Neuronal stem cell (in vitro differentiated cells): ENCODE measurements around the gene KPNA4.
"Not testable (repeated sequence)": the region's sequence is repeated elsewhere in the genome, so short reads cannot be mapped to it uniquely, and the experiment has no call there.

Experiments used
- DNase-seq: peaks from one replicate; pipeline ENCODE4 v3.0.0-alpha.2; 2013; ENCODE audit warnings: low spot score
- H2AFZ ChIP-seq: one replicate; pipeline ENCODE4 v1.6.1; 2013; ENCODE audit warnings: mild to moderate bottlenecking, low read length, inconsistent platforms
- H2AK5ac ChIP-seq: 2 replicates; pipeline ENCODE4 v1.6.1; 2013; ENCODE audit warnings: low read depth, mild to moderate bottlenecking, inconsistent platforms, low read length, moderate library complexity, mixed read lengths
- H2BK120ac ChIP-seq: 2 replicates; pipeline ENCODE4 v1.6.1; 2013; ENCODE audit warnings: low read depth, mild to moderate bottlenecking, inconsistent platforms, low read length, moderate library complexity, mixed read lengths
- H2BK12ac ChIP-seq: one replicate; pipeline ENCODE4 v1.6.1; 2013; ENCODE audit warnings: low read length, inconsistent platforms
- H2BK15ac ChIP-seq: 2 replicates; pipeline ENCODE4 v1.6.1; 2013; ENCODE audit warnings: mild to moderate bottlenecking, low read length, inconsistent platforms, mixed read lengths
- H2BK5ac ChIP-seq: one replicate; pipeline ENCODE4 v1.6.1; 2013; ENCODE audit warnings: inconsistent platforms, mild to moderate bottlenecking, low read length, moderate library complexity
- H3K14ac ChIP-seq: one replicate; pipeline ENCODE4 v1.6.1; 2013; ENCODE audit warnings: low read length, inconsistent platforms
- H3K18ac ChIP-seq: 2 replicates; pipeline ENCODE4 v1.6.1; 2013; ENCODE audit warnings: low read length, inconsistent platforms
- H3K23ac ChIP-seq: 2 replicates; pipeline ENCODE4 v1.6.1; 2013; ENCODE audit warnings: low read depth, mild to moderate bottlenecking, mixed read lengths, low read length, inconsistent platforms; ENCODE audit not compliant: poor library complexity
- H3K27ac ChIP-seq: replicated peaks from 3 replicates; pipeline ENCODE4 v1.5.1; 2013; ENCODE audit warnings: low read length, inconsistent platforms
- H3K27me3 ChIP-seq, 3 experiments: 2 replicates each; pipeline ENCODE4 v1.6.1; 2013; ENCODE audit warnings: low read length in 3 of 3, mild to moderate bottlenecking in 2 of 3, inconsistent platforms in 1 of 3, low read depth in 1 of 3, mixed read lengths in 1 of 3, moderate library complexity in 1 of 3; ENCODE audit not compliant: control insufficient read depth in 3 of 3, insufficient read depth in 3 of 3
- H3K36me3 ChIP-seq, 2 donors: replicated peaks in 1 of 2; 2 replicates each; pipeline ENCODE4 v1.6.1; 2013; ENCODE audit warnings: low read length in 2 of 2; ENCODE audit not compliant: control insufficient read depth in 2 of 2, insufficient read depth in 2 of 2
- H3K4ac ChIP-seq: 2 replicates; pipeline ENCODE4 v1.6.1; 2013; ENCODE audit warnings: inconsistent platforms, mild to moderate bottlenecking, low read length, moderate library complexity
- H3K4me1 ChIP-seq, 2 donors: 1 replicate in 1 of 2; 2 replicates in 1 of 2; pipeline ENCODE4 v1.6.1; 2013; ENCODE audit warnings: low read length in 2 of 2, low read depth in 1 of 2; ENCODE audit not compliant: control insufficient read depth in 2 of 2, insufficient read depth in 1 of 2
- H3K4me2 ChIP-seq: one replicate; pipeline ENCODE4 v1.6.1; 2013; ENCODE audit warnings: mild to moderate bottlenecking, low read length, inconsistent platforms; ENCODE audit not compliant: insufficient read depth, poor library complexity, severe bottlenecking
- H3K4me3 ChIP-seq, 2 donors: 2 replicates each; pipeline ENCODE4 v1.5.1; 2013; ENCODE audit warnings: low read length in 2 of 2, mild to moderate bottlenecking in 2 of 2, inconsistent platforms in 1 of 2, moderate library complexity in 1 of 2
- H3K79me1 ChIP-seq: one replicate; pipeline ENCODE4 v1.6.1; 2013; ENCODE audit warnings: low read depth, mild to moderate bottlenecking, inconsistent platforms, low read length, moderate library complexity
- H3K9ac ChIP-seq: one replicate; pipeline ENCODE4 v1.6.1; 2013; ENCODE audit warnings: mild to moderate bottlenecking, low read depth, low read length, inconsistent platforms; ENCODE audit not compliant: poor library complexity
- H3K9me3 ChIP-seq, 2 donors: replicated peaks in 1 of 2; 2 replicates each; pipeline versions ENCODE3 to v1.6.1; 2013; ENCODE audit warnings: low read length in 2 of 2, mild to moderate bottlenecking in 2 of 2, inconsistent platforms in 1 of 2, low read depth in 1 of 2, mixed read lengths in 1 of 2, moderate library complexity in 1 of 2; ENCODE audit not compliant: control insufficient read depth in 2 of 2, insufficient read depth in 1 of 2
- H4K8ac ChIP-seq: one replicate; pipeline ENCODE4 v1.6.1; 2013; ENCODE audit warnings: low read depth, mild to moderate bottlenecking, inconsistent platforms, low read length, moderate library complexity
- H4K91ac ChIP-seq: one replicate; pipeline ENCODE4 v1.6.1; 2013; ENCODE audit warnings: low read length, low read depth, mild to moderate bottlenecking, inconsistent platforms; ENCODE audit not compliant: poor library complexity
- WGBS, 2 donors: extraction: QIAGEN DNeasy Blood & Tissue Kit; methylation state at CpG; one replicate each; pipeline ENCODE4 v1.1.7; 2013; ENCODE audit warnings: missing lambda C conversion rate in 2 of 2, mixed read lengths in 1 of 2; ENCODE audit not compliant: insufficient read length in 2 of 2, insufficient replicate concordance in 1 of 2; ENCODE audit errors: extremely low coverage in 2 of 2; 5-methylcytosine and 5-hydroxymethylcytosine counted together

KPNA4 gene

DNA sequence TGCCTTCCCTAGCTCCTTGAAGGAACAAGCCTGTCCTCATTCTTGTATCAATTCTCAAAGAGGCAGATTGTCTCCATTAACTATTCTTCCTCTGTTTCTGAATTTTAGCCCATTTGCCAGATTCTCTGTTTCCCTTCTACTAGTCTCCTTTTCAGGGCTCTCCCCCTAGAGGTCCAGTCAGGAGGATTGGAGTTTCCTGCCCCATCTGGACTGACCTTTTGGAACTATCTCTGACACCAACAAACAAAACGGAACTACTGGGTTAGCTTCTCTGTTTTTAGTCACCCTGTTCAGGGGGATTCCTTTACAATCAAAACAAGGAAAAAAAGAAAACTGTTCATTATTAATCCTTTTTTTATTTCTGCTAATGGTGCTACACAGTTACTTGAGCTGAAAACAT lies 10.2 kb upstream of the KPNA4 start:
- H3K4me1 ChIP-seq: no peaks in the 10 kb centered on the region
- no peak overlapping the region for H3K27ac ChIP-seq
- H3K4me2 ChIP-seq: no peak overlapping the region
- no peaks in the 10 kb centered on the region for H3K27me3 ChIP-seq
- no peaks in the 10 kb centered on the region for H3K79me1 ChIP-seq
- H2AK5ac ChIP-seq: no peak overlapping the region
- no peak overlapping the region for H2BK5ac ChIP-seq
- no peak overlapping the region for H3K9ac ChIP-seq
- H4K91ac ChIP-seq: no peak overlapping the region
- no peak overlapping the region for H3K14ac ChIP-seq
- no peak overlapping the region for H2AFZ ChIP-seq
- H3K18ac ChIP-seq: no peak overlapping the region
- no peak overlapping the region for H2BK120ac ChIP-seq
- H2BK15ac ChIP-seq: no peak overlapping the region
- DNase-seq: no peak
- no peak overlapping the region for H3K23ac ChIP-seq
- no peak overlapping the region for H2BK12ac ChIP-seq
- H3K9me3 ChIP-seq: no peaks in the 10 kb centered on the region
- no peak overlapping the region for H3K4ac ChIP-seq
- WGBS, 2 donors: no CpG with 5 or more reads among the region's 1 CpG
- no peak overlapping the region for H4K8ac ChIP-seq
- H3K4me3 ChIP-seq: no peak overlapping the region
- H3K36me3 ChIP-seq: no peaks in the 10 kb centered on the region

DNA sequence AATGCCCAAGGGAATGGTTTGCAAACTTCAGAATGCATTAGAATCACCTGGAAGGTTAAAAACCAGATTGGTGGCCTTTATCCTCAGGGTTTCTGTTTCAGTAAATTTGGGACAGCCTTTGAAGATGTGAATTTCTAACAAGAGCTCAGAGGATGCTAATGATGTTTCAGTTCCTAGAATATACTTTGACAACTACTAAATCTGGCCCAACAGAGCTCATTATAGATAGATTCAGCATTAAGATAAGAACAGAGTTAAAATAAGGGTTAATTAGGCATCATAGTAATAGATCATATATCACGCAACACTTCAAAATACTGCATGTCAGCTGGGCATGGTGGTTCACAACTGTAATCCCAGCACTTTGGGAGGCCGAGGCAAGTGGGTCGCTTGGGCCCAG lies 9.3 kb upstream of the KPNA4 start:
- Histone ChIP-seq H3K4me2 (no peak overlapping the region), H3K79me1 (no peaks in the 10 kb centered on the region), H3K14ac (no peak overlapping the region), H2BK5ac (no peak overlapping the region), H3K23ac (no peak overlapping the region), H3K36me3 (no peaks in the 10 kb centered on the region), H4K91ac (no peak overlapping the region), H4K8ac (no peak overlapping the region), H3K4me3 (no peak overlapping the region), H3K4ac (no peak overlapping the region), H2BK15ac (no peak overlapping the region), H3K18ac (no peak overlapping the region), H3K9ac (no peak overlapping the region), H3K27ac (no peak overlapping the region), H3K27me3 (no peaks in the 10 kb centered on the region), H3K4me1 (no peaks in the 10 kb centered on the region), H2AFZ (no peak overlapping the region), H3K9me3 (no peaks in the 10 kb centered on the region), H2AK5ac (no peak overlapping the region), H2BK120ac (no peak overlapping the region), H2BK12ac (no peak overlapping the region)
- no CpG with 5 or more reads among the region's 3 CpGs for WGBS, 2 donors
- DNase-seq: no peak

DNA sequence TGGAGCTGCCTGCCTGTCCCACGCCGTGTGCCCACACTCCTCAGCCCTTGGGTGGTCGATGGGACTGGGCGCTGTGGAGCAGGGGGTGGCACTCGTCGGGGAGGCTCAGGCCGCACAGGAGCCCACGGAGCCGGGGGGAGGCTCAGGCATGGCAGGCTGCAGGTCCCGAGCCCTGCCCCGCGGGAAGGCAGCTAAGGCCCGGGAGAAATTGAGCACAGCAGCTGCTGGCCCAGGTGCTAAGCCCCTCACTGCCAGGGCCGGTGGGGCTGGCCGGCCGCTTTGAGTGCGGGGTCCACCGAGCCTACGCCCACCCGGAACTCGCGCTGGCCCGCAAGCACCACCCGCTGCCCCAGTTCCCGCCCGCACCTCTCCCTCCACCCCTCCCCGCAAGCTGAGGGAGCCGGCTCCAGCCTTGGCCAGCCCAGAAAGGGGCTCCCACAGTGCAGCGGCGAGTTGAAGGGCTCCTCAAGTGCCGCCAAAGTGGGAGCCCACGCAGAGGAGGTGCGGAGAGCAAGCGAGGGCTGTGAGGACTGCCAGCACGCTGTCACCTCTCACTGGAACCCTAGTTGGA lies 8.7 kb upstream of the KPNA4 start:
- not testable (repeated sequence) for H3K4me3 ChIP-seq, DNase-seq, H3K4me2 ChIP-seq, H3K4ac ChIP-seq, H2AK5ac ChIP-seq, H3K23ac ChIP-seq, H4K8ac ChIP-seq, H3K79me1 ChIP-seq, H4K91ac ChIP-seq, H3K18ac ChIP-seq, H2BK15ac ChIP-seq, H3K4me1 ChIP-seq, H2BK120ac ChIP-seq, H3K9me3 ChIP-seq, H2BK5ac ChIP-seq, H2AFZ ChIP-seq, H3K27me3 ChIP-seq, H3K27ac ChIP-seq, H3K36me3 ChIP-seq, H2BK12ac ChIP-seq
- H3K9ac ChIP-seq: peak overlapping the region; percentile 21
- no CpG with 5 or more reads among the region's 35 CpGs for WGBS, 2 donors
- H3K14ac ChIP-seq: peak overlapping the region; percentile 21

DNA sequence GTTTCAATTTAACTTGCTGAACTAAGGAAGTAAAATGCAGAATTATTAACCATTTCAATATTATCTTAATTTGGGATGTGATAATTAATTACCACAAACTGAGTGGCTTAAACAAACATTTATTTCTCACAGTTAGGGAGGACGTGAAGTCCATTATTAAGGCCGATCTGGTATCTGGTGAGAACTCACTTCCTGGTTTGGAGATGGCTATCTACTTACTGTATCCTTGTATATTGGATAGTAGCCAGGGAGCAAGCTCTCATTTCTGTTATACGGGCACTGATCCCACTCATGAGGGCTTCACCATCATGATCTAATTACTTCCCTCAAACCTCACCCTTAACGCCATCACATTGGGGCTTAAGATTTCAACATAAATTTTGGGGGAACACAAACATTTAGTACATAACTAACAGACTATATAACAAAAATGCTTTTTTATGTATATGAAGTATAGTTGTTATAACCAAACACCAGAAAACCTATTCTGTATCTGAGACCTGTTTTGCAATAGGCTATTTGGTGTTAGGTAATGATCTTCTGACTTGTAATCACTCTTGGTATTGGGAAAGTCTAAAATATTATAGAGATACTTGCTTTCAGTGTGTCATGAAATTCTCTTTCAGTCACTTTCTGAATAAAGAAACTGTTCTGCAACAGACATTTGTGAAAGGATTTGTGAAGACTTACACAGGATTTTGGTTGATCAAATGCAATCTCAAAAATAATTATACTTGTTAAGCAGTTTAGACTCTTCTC lies 4.7 kb upstream of the KPNA4 start:
- peaks cover 4 to 14% of the 10 kb centered on the region in 2 donors for H3K9me3 ChIP-seq
- no peak overlapping the region for H3K4ac ChIP-seq
- H4K91ac ChIP-seq: no peak overlapping the region

More for the DNA sequence above, 4.7 kb upstream of the KPNA4 start:
- Histone ChIP-seq H3K79me1 (peaks cover 3% of the 10 kb centered on the region), H3K4me3 (no peak overlapping the region), H2BK5ac (no peak overlapping the region), H3K27ac (no peak overlapping the region), H2BK12ac (no peak overlapping the region), H3K18ac (no peak overlapping the region), H3K4me2 (no peak overlapping the region), H3K27me3 (no peaks in the 10 kb centered on the region), H3K4me1 (peaks cover 0 to 2% of the 10 kb centered on the region in 2 donors), H2BK15ac (no peak overlapping the region), H3K9ac (no peak overlapping the region), H4K8ac (no peak overlapping the region), H2AFZ (no peak overlapping the region), H3K14ac (no peak overlapping the region), H2AK5ac (no peak overlapping the region), H3K23ac (no peak overlapping the region), H3K36me3 (peaks cover 3 to 12% of the 10 kb centered on the region in 2 donors), H2BK120ac (no peak overlapping the region)
- DNase-seq: no peak
- no CpG with 5 or more reads among the region's 4 CpGs for WGBS, 2 donors
